Adrenal gland (tissue), 12 donors: ENCODE results near the gene GPC3. TPM values are rescaled to one million over a fixed set of nuclear protein-coding genes. Genes with fewer than 3 reads are reported as not detected.

Source experiments
- DNase-seq, 7 donors: peaks; one replicate each; pipeline ENCODE4 v3.0.0-alpha.2; 2019 to 2020
- H3K27ac ChIP-seq, 5 donors: fragments of 200-600 bp; sonication (generic) in 4 of 5; 1 replicate in 3 of 5; 2 replicates in 2 of 5; pipeline versions ENCODE4 v1.5.1 to v1.8.0; 2016 to 2020; ENCODE audit warnings: mild to moderate bottlenecking in 1 of 5
- H3K27me3 ChIP-seq: fragments of 200-600 bp; 2 replicates; pipeline ENCODE4 v1.8.0; 2021
- H3K36me3 ChIP-seq, 2 donors: fragments of 200-600 bp; replicated peaks in 1 of 2; 1 replicate in 1 of 2; 2 replicates in 1 of 2; pipeline versions ENCODE4 v1.5.1 to v1.8.0; 2018 to 2022
- H3K4me1 ChIP-seq, 2 donors: fragments of 200-600 bp; replicated peaks in 1 of 2; 1 replicate in 1 of 2; 2 replicates in 1 of 2; pipeline versions ENCODE4 v1.5.1 to v1.8.0; 2018 to 2021
- H3K4me3 ChIP-seq, 4 donors: fragments of 200-600 bp; sonication (generic) in 3 of 4; one replicate each; pipeline ENCODE4 v1.5.1; 2016 to 2018
- H3K9me3 ChIP-seq, 3 donors: fragments of 200-600 bp; sonication (generic) in 1 of 3; replicated peaks in 1 of 3; 1 replicate in 2 of 3; 2 replicates in 1 of 3; pipeline versions ENCODE4 v1.5.1 to v1.8.0; 2016 to 2021
- CTCF ChIP-seq, 6 experiments: fragments of 450-650 bp in 4 of 6; fragments of 200-600 bp in 2 of 6; sonication (generic) in 1 of 6; IDR thresholded peaks; 1 replicate in 5 of 6; 2 replicates in 1 of 6; pipeline versions ENCODE4 v1.5.1 to v1.8.0; 2016 to 2021; ENCODE audit warnings: antibody characterized with exemption in 6 of 6, mild to moderate bottlenecking in 2 of 6, moderate library complexity in 1 of 6
- POLR2A ChIP-seq, 2 donors: fragments of 450-650 bp; IDR thresholded peaks; one replicate each; pipeline ENCODE4 v1.6.1; 2017; ENCODE audit warnings: antibody characterized with exemption in 2 of 2, mild to moderate bottlenecking in 2 of 2, moderate library complexity in 1 of 2
- WGBS, 4 donors: extraction: QIAGEN DNeasy Blood & Tissue Kit in 2 of 4; methylation state at CpG; one replicate each; pipeline versions ENCODE4 v1.1.5 to v1.1.7; 2013 to 2017; 5-methylcytosine and 5-hydroxymethylcytosine counted together
- intact Hi-C, 2 donors: fragments of 100-400 bp; cut with DNase I; formaldehyde crosslinking; loops; one replicate each; pipeline versions ENCODE4 v1.14.1 to v1.15.0; 2022 to 2023
- polyA plus RNA-seq, 3 donors: library from polyadenylated mRNA; stranded (reverse); fragments of 200-250 nt in 2 of 3; fragments of 350-450 nt in 1 of 3; fragmentation: Illumina TruSeq in 1 of 3; extraction: RNeasy Lipid Tissue Mini Kit (QIAGEN cat#74804) in 1 of 3; gene quantifications; one replicate each; pipeline ENCODE4 v1.2.3, GENCODE V29; 2013 to 2014
- total RNA-seq, 9 donors: library from RNA; depleted of rRNA in 4 of 9; stranded (reverse); fragments of >200 nt in 4 of 9; fragments of 120-200 nt in 1 of 9; fragmentation: NEBNext Ultra II Directional in 1 of 9; extraction: Animal tissue kit (Norgen Biotek cat#: 25700) in 1 of 9; gene quantifications; one replicate each; pipeline versions ENCODE4 v1.1.0 to v1.2.4, GENCODE V29; 2013 to 2023
- donor health status: healthy with polysubstance abuse.
- donor health status: Bipolar disorder and iron deficiency.
- donor health status: DM: yes; HTN: yes; CAD: no.
- donor health status: DM: no; HTN: no; CAD: no.
- donor health status: DM: no; HTN: no; CAD: no.
- donor health status: DM: yes; HTN: yes; CAD: no.

The GPC3 gene
- total and polyA plus RNA-seq, 12 donors: 3.5 to 56.7 (median 20.9) TPM

GRCh38 chrX:133570549-133570948 lies 414.8 kb downstream of the GPC3 start:
- DNase-seq: no peak
- H3K27ac ChIP-seq: no peak overlapping the region
- no peaks in the 10 kb centered on the region for H3K27me3 ChIP-seq
- intact Hi-C loops: no loop called here
- no peak overlapping the region for H3K4me3 ChIP-seq
- no peak for TF ChIP-seq CTCF (IDR thresholded peaks at IDR 0.05)
- TF ChIP-seq POLR2A (IDR thresholded peaks at IDR 0.05): no peak
- 50 to 57% (median 54%) methylated on average over 1 of the region's 1 CpG for WGBS, 4 donors
- no peaks in the 10 kb centered on the region for H3K36me3 ChIP-seq
- peaks cover 0 to 6% (median 0%) of the 10 kb centered on the region in 3 donors for H3K9me3 ChIP-seq
- H3K4me1 ChIP-seq: no peaks in the 10 kb centered on the region

- intact Hi-C loops: no loop called here
- DNase-seq: no peak
- H3K27ac ChIP-seq: no peak overlapping the region
- H3K36me3 ChIP-seq: no peaks in the 10 kb centered on the region
- TF ChIP-seq POLR2A (IDR thresholded peaks at IDR 0.05) (no peak), CTCF (IDR thresholded peaks at IDR 0.05) (no peak)
- no peak overlapping the region for H3K4me3 ChIP-seq
- H3K9me3 ChIP-seq: peaks cover 0 to 6% (median 0%) of the 10 kb centered on the region in 3 donors
- no peaks in the 10 kb centered on the region for H3K27me3 ChIP-seq
- H3K4me1 ChIP-seq: no peaks in the 10 kb centered on the region
These were observed 416.2 kb downstream of the GPC3 start for GRCh38 chrX:133569217-133569616.

GRCh38 chrX:133568109-133568508 lies 417.3 kb downstream of the GPC3 start:
- peaks cover 0 to 6% (median 0%) of the 10 kb centered on the region in 3 donors for H3K9me3 ChIP-seq
- DNase-seq: no peak
- peaks cover 4% of the 10 kb centered on the region for H3K27me3 ChIP-seq
- H3K27ac ChIP-seq: no peak overlapping the region
- 40 to 79% (median 53%) methylated on average over 1 of the region's 1 CpG; no CpG with 5 or more reads in 1 of the 4 donors for WGBS, 4 donors
- TF ChIP-seq CTCF (IDR thresholded peaks at IDR 0.05): no peak
- no peak for TF ChIP-seq POLR2A (IDR thresholded peaks at IDR 0.05)
- intact Hi-C loops: no loop called here
- no peaks in the 10 kb centered on the region for H3K4me1 ChIP-seq
- no peaks in the 10 kb centered on the region for H3K36me3 ChIP-seq
- H3K4me3 ChIP-seq: no peak overlapping the region

GRCh38 chrX:133566876-133567275 lies 418.5 kb downstream of the GPC3 start:
- no peaks in the 10 kb centered on the region for H3K36me3 ChIP-seq
- no peak for DNase-seq
- H3K27me3 ChIP-seq: peaks cover 4% of the 10 kb centered on the region
- H3K27ac ChIP-seq: no peak overlapping the region
- TF ChIP-seq CTCF (IDR thresholded peaks at IDR 0.05): no peak
- no peak for TF ChIP-seq POLR2A (IDR thresholded peaks at IDR 0.05)
- no peaks in the 10 kb centered on the region for H3K9me3 ChIP-seq
- 91 to 100% (median 98%) methylated on average over 1 of the region's 1 CpG for WGBS, 4 donors
- intact Hi-C loops: no loop called here
- H3K4me1 ChIP-seq: no peaks in the 10 kb centered on the region
- H3K4me3 ChIP-seq: no peak overlapping the region
